Activated CD8-positive, alpha-beta T cell treated with anti-CD3 and anti-CD28 coated beads for 36 hours (primary cell): ENCODE measurements around the gene ZIC5. TPM values are rescaled to one million over a fixed set of nuclear protein-coding genes. Genes with fewer than 3 reads are reported as not detected.

Source experiments
- ATAC-seq: fragments of 200-7000 bp; cut with Tn5 transposase; one replicate; pipeline ENCODE4 v1.10.0; 2021; ENCODE audit warnings: mild to moderate bottlenecking, moderate library complexity
- CTCF ChIA-PET: fragments of 350-600 bp; sonication (Branson Sonifier 250); formaldehyde crosslinking; loops from one replicate; lab custom pipeline; 2021; ENCODE audit warnings: antibody characterized with exemption; lab: Charles Lee
- POLR2A ChIA-PET: fragments of 350-600 bp; sonication (Branson Sonifier 250); formaldehyde crosslinking; loops from one replicate; lab custom pipeline; 2021; ENCODE audit warnings: antibody characterized with exemption; lab: Charles Lee
- DNase-seq: peaks from one replicate; pipeline ENCODE4 v3.0.0-alpha.2; 2020
- H3K27ac Mint-ChIP-seq: one replicate; pipeline ENCODE4 v1.8.0; 2021; ENCODE audit warnings: mild to moderate bottlenecking, mixed read lengths
- H3K27me3 Mint-ChIP-seq: one replicate; pipeline ENCODE4 v1.8.0; 2021; ENCODE audit warnings: mixed read lengths
- H3K36me3 Mint-ChIP-seq: one replicate; pipeline ENCODE4 v1.8.0; 2021; ENCODE audit warnings: low read depth, mixed read lengths
- H3K4me1 Mint-ChIP-seq: one replicate; pipeline ENCODE4 v1.8.0; 2021; ENCODE audit warnings: low read depth, mixed read lengths
- H3K4me3 Mint-ChIP-seq: one replicate; pipeline ENCODE4 v1.8.0; 2021; ENCODE audit warnings: mild to moderate bottlenecking, moderate library complexity, mixed read lengths
- H3K9me3 Mint-ChIP-seq: one replicate; pipeline ENCODE4 v1.8.0; 2021; ENCODE audit warnings: mixed read lengths
- CTCF ChIP-seq: fragments of 200-600 bp; IDR thresholded peaks from one replicate; pipeline ENCODE4 v1.8.0; 2022; ENCODE audit warnings: antibody characterized with exemption, mild to moderate bottlenecking
- intact Hi-C: fragments of 100-400 bp; cut with micrococcal nuclease; formaldehyde crosslinking; loops from one replicate; pipeline ENCODE4 v1.10.0; 2022
- total RNA-seq, 2 experiments: library from RNA; stranded (reverse); gene quantifications; one replicate each; pipeline ENCODE4 v1.2.3, GENCODE V29; 2021

The ZIC5 gene
- total RNA-seq, 2 experiments from 2014 or later = not detected

GRCh38 chr13:99993660-99994637 is 22.4 kb upstream of the ZIC5 start:
- no peak for TF ChIP-seq CTCF
- Mint-ChIP-seq H3K4me1 (peaks cover 21% of the 10 kb centered on the region), H3K4me3 (no peak overlapping the region), H3K27ac (no peak overlapping the region), H3K27me3 (peaks cover 89% of the 10 kb centered on the region), H3K36me3 (peaks cover 3% of the 10 kb centered on the region), H3K9me3 (peaks cover 2% of the 10 kb centered on the region)
- DNase-seq = no peak
- CTCF ChIA-PET = interaction anchor here (1.1 to 1.3 kb wide), 3 partner anchors 11 to 521 kb away, joined by 3 read pairs; no protein-coding TSS in a partner anchor
- intact Hi-C loops = loop anchor here (5.0 to 10.0 kb wide), 2 partner anchors 37 to 241 kb away; no protein-coding TSS in a partner anchor
- ATAC-seq = no peak
- POLR2A ChIA-PET = no interaction called here

- ATAC-seq (no peak), DNase-seq (no peak)
- peaks cover 3% of the 10 kb centered on the region for H3K36me3 Mint-ChIP-seq
- no peak overlapping the region for H3K4me3 Mint-ChIP-seq
- peaks cover 2% of the 10 kb centered on the region for H3K9me3 Mint-ChIP-seq
- no peak overlapping the region for H3K27ac Mint-ChIP-seq
- CTCF ChIA-PET = interaction anchor here (1.2 to 1.5 kb wide), 3 partner anchors 10 to 19 kb away, joined by 3 to 4 read pairs (median 3); no protein-coding TSS in a partner anchor
- H3K4me1 Mint-ChIP-seq = peaks cover 22% of the 10 kb centered on the region
- intact Hi-C loops = loop anchor here (5.0 to 10.0 kb wide), 2 partner anchors 36 to 242 kb away; no protein-coding TSS in a partner anchor
- no peak for TF ChIP-seq CTCF
- peaks cover 88% of the 10 kb centered on the region for H3K27me3 Mint-ChIP-seq
- POLR2A ChIA-PET = interaction anchor here (0.8 to 1.0 kb wide), 3 partner anchors 19 to 513 kb away, joined by 3 to 4 read pairs (median 3); no protein-coding TSS in a partner anchor
Measured at GRCh38 chr13:99992949-99993351, 21.4 kb upstream of the ZIC5 start.

GRCh38 chr13:99991828-99992775 is 20.5 kb upstream of the ZIC5 start:
- intact Hi-C loops = loop anchor here (5.0 to 10.0 kb wide), 2 partner anchors 35 to 243 kb away; no protein-coding TSS in a partner anchor
- H3K27ac Mint-ChIP-seq = no peak overlapping the region
- POLR2A ChIA-PET = interaction anchor here (0.8 to 1.0 kb wide), 2 partner anchors 18 to 30 kb away, joined by 3 to 4 read pairs; no protein-coding TSS in a partner anchor
- H3K27me3 Mint-ChIP-seq = peaks cover 93% of the 10 kb centered on the region
- CTCF ChIA-PET = interaction anchor here (1.5 to 1.6 kb wide), 2 partner anchors 11 to 18 kb away, joined by 3 to 4 read pairs; no protein-coding TSS in a partner anchor
- no peak for TF ChIP-seq CTCF
- H3K36me3 Mint-ChIP-seq = peaks cover 4% of the 10 kb centered on the region
- H3K4me1 Mint-ChIP-seq = peaks cover 22% of the 10 kb centered on the region
- peaks cover 2% of the 10 kb centered on the region for H3K9me3 Mint-ChIP-seq
- DNase-seq (no peak), ATAC-seq (no peak)
- H3K4me3 Mint-ChIP-seq = no peak overlapping the region

- intact Hi-C loops = loop anchor here (5.0 to 10.0 kb wide), 2 partner anchors 34 to 244 kb away; no protein-coding TSS in a partner anchor
- no peak for TF ChIP-seq CTCF
- H3K4me3 Mint-ChIP-seq = no peak overlapping the region
- POLR2A ChIA-PET = no interaction called here
- peaks cover 5% of the 10 kb centered on the region for H3K36me3 Mint-ChIP-seq
- peaks cover 93% of the 10 kb centered on the region for H3K27me3 Mint-ChIP-seq
- H3K4me1 Mint-ChIP-seq = peaks cover 22% of the 10 kb centered on the region
- peaks cover 2% of the 10 kb centered on the region for H3K9me3 Mint-ChIP-seq
- H3K27ac Mint-ChIP-seq = no peak overlapping the region
- DNase-seq (no peak), ATAC-seq (peak; percentile 17)
- CTCF ChIA-PET = interaction anchor here (1.6 kb wide), 1 partner anchor 12 kb away, joined by 3 read pairs; no protein-coding TSS in a partner anchor
Measured at GRCh38 chr13:99991013-99991827, 19.7 kb upstream of the ZIC5 start.
